ENCODE results near the gene SVOPL. TPM values are rescaled to one million over a fixed set of nuclear protein-coding genes. Genes with fewer than 3 reads are reported as not detected.

SVOPL gene
- total RNA-seq, 1 experiment from 2014 or later, result 1.1 TPM

- TF ChIP-seq CTCF (conservative IDR thresholded peaks at IDR 0.05), result no peak
- H3K9me3 Mint-ChIP-seq, result peaks cover 11 to 13% of the 10 kb centered on the region in 2 experiments
- Histone ChIP-seq H4K5ac (ENCODE audit: insufficient read length, low read depth, low read length) (no peak overlapping the region), H3K79me1 (ENCODE audit: insufficient read depth, low read depth, low read length, poor library complexity, severe bottlenecking) (no peaks in the 10 kb centered on the region), H2BK15ac (ENCODE audit: low read depth, low read length) (no peak overlapping the region), H3K27ac (ENCODE audit: insufficient read length, low read depth, low read length) (no peak overlapping the region), H3K27me3 (ENCODE audit: insufficient read depth, low read length) (no peaks in the 10 kb centered on the region), H3K23me2 (ENCODE audit: insufficient read length, low read depth, low read length, poor library complexity, severe bottlenecking) (peaks cover 3% of the 10 kb centered on the region), H4K8ac (replicated peaks; ENCODE audit: insufficient read length, low read depth, low read length) (no peak overlapping the region), H3K4ac (ENCODE audit: low read depth, low read length) (no peak overlapping the region), H3K14ac (ENCODE audit: insufficient read depth, low read length) (peak overlapping the region; percentile 33; the same call in 1 of the 2 replicates), H2AFZ (ENCODE audit: low read length) (no peak overlapping the region), H3K9ac (ENCODE audit: extremely low read depth, insufficient read length, low read length) (no peak overlapping the region), H3K79me2 (ENCODE audit: insufficient read depth, low read length) (no peaks in the 10 kb centered on the region), H3K9me3 (ENCODE audit: control insufficient read depth, low read depth, low read length) (no peaks in the 10 kb centered on the region), H3K18ac (ENCODE audit: insufficient read length, low read depth, low read length) (peak overlapping the region; percentile 3), H3K23ac (ENCODE audit: insufficient read length, low read depth, low read length) (no peak overlapping the region), H2BK20ac (ENCODE audit: low read depth, low read length, poor library complexity, severe bottlenecking) (no peak overlapping the region), H2AK5ac (ENCODE audit: insufficient read length, low read length) (no peak overlapping the region), H3K4me1 (ENCODE audit: insufficient read depth, low read length) (peaks cover 17% of the 10 kb centered on the region; the same call in 1 of the 2 replicates), H2BK5ac (ENCODE audit: insufficient read length, low read length) (no peak overlapping the region), H3T11ph (ENCODE audit: low read length) (no peak overlapping the region), H3K4me2 (ENCODE audit: insufficient read depth, insufficient read length, low read length) (peak overlapping the region; percentile 39), H2BK12ac (ENCODE audit: insufficient read length, low read depth, low read length) (no peak overlapping the region), H4K20me1 (ENCODE audit: control insufficient read depth, insufficient read depth, insufficient read length) (no peaks in the 10 kb centered on the region), H4K91ac (ENCODE audit: insufficient read length, low read depth, low read length) (no peak overlapping the region), H3K56ac (ENCODE audit: insufficient read length, low read depth, low read length) (no peak overlapping the region), H2BK120ac (ENCODE audit: low read depth, low read length, poor library complexity, severe bottlenecking) (no peak overlapping the region)
- peak overlapping the region; percentile 72 to 87 for H3K4me3 Mint-ChIP-seq
- peak; percentile 51 for DNase-seq
- H3K4me1 Mint-ChIP-seq, result peaks cover 71 to 78% of the 10 kb centered on the region in 2 experiments
- H3K27ac Mint-ChIP-seq, result peak overlapping the region in 2 of 3 experiments; percentile 67 to 83; a peak in 5 of 7 replicates
- whole genome bisulfite sequencing (ENCODE audit: extremely low coverage, insufficient read length, low lambda C conversion rate), result no CpG with 5 or more reads among the region's 59 CpGs
- peaks cover 0 to 12% (median 9%) of the 10 kb centered on the region in 3 experiments; a peak in 6 of 7 replicates for H3K36me3 Mint-ChIP-seq (ENCODE audit: insufficient read depth in 1 of 3, low read depth in 3 of 3)
- no peaks in the 10 kb centered on the region for H3K27me3 Mint-ChIP-seq (ENCODE audit: low read depth)
Measured at GRCh38 chr7:138663725-138664710, 37.1 kb downstream of the SVOPL start.
